Body of pancreas (tissue), 4 donors: ENCODE data around the gene B4GALT7.

Experiments used
- CTCF ChIP-seq, 7 experiments: fragments of 450-650 bp in 4 of 7; fragments of 200-600 bp in 3 of 7; sonication (generic) in 3 of 7; IDR thresholded peaks; one replicate each; pipeline ENCODE4 v1.5.1; 2016 to 2019; ENCODE audit warnings: antibody characterized with exemption in 7 of 7
- POLR2A ChIP-seq, 3 donors: fragments of 450-650 bp; IDR thresholded peaks; one replicate each; pipeline ENCODE4 v1.6.1; 2016; ENCODE audit warnings: antibody characterized with exemption in 3 of 3, mild to moderate bottlenecking in 2 of 3

GRCh38 chr5:177609076-177610059 lies 9.4 kb downstream of the B4GALT7 start:
- TF ChIP-seq CTCF (IDR thresholded peaks at IDR 0.05), result no peak
- no peak for TF ChIP-seq POLR2A (IDR thresholded peaks at IDR 0.05)
